Prostate gland (tissue), 2 donors: ENCODE measurements around the gene JADE2. TPM values are rescaled to one million over a fixed set of nuclear protein-coding genes. Genes with fewer than 3 reads are reported as not detected.

Experiments
- DNase-seq: peaks from one replicate; pipeline ENCODE4 v3.0.0-alpha.2; 2019; ENCODE audit warnings: low spot score
- H3K27ac ChIP-seq, 2 donors: fragments of 200-600 bp; sonication (generic); 2 replicates each; pipeline ENCODE4 v1.5.1; 2017 to 2019
- H3K27me3 ChIP-seq: fragments of 200-600 bp; sonication (generic); replicated peaks from 2 replicates; pipeline ENCODE4 v1.5.1; 2019; ENCODE audit not compliant: insufficient read depth
- H3K36me3 ChIP-seq, 2 donors: fragments of 200-600 bp; sonication (generic); 1 replicate in 1 of 2; 2 replicates in 1 of 2; pipeline versions ENCODE4 v1.5.1 to v1.8.1; 2017 to 2019
- H3K4me1 ChIP-seq: fragments of 200-600 bp; sonication (generic); replicated peaks from 2 replicates; pipeline ENCODE4 v1.5.1; 2019
- H3K4me3 ChIP-seq, 2 donors: fragments of 200-600 bp; sonication (generic); 2 replicates each; pipeline ENCODE4 v1.5.1; 2017 to 2019
- H3K9me3 ChIP-seq: fragments of 200-600 bp; sonication (generic); 2 replicates; pipeline ENCODE4 v1.5.1; 2017
- CTCF ChIP-seq, 4 experiments: fragments of 200-600 bp in 2 of 4; fragments of 450-650 bp in 2 of 4; sonication (generic) in 2 of 4; IDR thresholded peaks; 1 replicate in 3 of 4; 2 replicates in 1 of 4; pipeline ENCODE4 v1.5.1; 2016 to 2019; ENCODE audit warnings: antibody characterized with exemption in 4 of 4, mild to moderate bottlenecking in 2 of 4, moderate library complexity in 2 of 4
- POLR2A ChIP-seq: fragments of 450-650 bp; IDR thresholded peaks from one replicate; pipeline ENCODE4 v1.6.1; 2016; ENCODE audit warnings: antibody characterized with exemption, mild to moderate bottlenecking
- POLR2AphosphoS5 ChIP-seq: sonication (generic); formaldehyde crosslinking; IDR thresholded peaks from one replicate; pipeline ENCODE4 v1.6.1; 2017; ENCODE audit warnings: antibody characterized with exemption
- WGBS: methylation state at CpG from one replicate; pipeline ENCODE4 v1.1.5; 2018; 5-methylcytosine and 5-hydroxymethylcytosine counted together
- intact Hi-C: fragments of 100-400 bp; cut with DNase I; formaldehyde crosslinking; loops from one replicate; pipeline ENCODE4 v1.14.2; 2022
- total RNA-seq, 2 donors: library from RNA; depleted of rRNA; stranded (reverse); fragments of >200 nt; gene quantifications; one replicate each; pipeline ENCODE4 v1.1.0, GENCODE V29; 2016

JADE2 gene
- total RNA-seq, 2 donors from 2014 or later, result 63.4 to 87.1 TPM

DNA sequence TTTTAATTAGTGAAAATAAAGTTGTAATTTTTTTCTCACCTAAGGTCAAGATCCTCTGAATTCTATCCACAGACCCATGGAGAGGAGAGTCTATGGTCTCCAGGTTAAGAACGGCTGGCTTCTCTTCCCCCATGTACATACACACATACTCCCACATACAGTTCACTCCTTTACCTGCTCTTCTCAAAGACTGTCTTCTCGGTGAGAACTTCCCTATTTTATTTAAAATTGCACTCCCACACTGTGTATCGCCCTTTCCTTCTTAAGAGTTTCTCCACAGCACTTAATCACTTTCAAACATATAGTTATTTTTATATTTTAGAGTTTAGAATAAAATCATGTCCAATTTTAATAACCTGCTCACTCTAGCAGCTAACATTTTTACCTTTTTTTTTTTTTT, 3.6 kb upstream of the JADE2 start:
- DNase-seq, result no peak
- intact Hi-C loops, result loop anchor here (10.0 kb wide), 1 partner anchor 297 kb away; the partner anchor contains the start of gene PPP2CA
- Histone ChIP-seq H3K4me1 (no peaks in the 10 kb centered on the region), H3K36me3 (no peaks in the 10 kb centered on the region), H3K27me3 (no peaks in the 10 kb centered on the region), H3K27ac (no peak overlapping the region), H3K4me3 (no peak overlapping the region), H3K9me3 (no peaks in the 10 kb centered on the region)
- WGBS, result 57% methylated on average over 3 of the region's 3 CpGs
- TF ChIP-seq POLR2AphosphoS5 (no peak), POLR2A (no peak), CTCF (IDR thresholded peaks at IDR 0.05) (no peak)

- no peak for DNase-seq
- intact Hi-C loops, result loop anchor here (1.0 to 10.0 kb wide), 3 partner anchors 31 to 299 kb away; partner anchors contain the start of genes CDKN2AIPNL and PPP2CA
- no peak for TF ChIP-seq POLR2A
- peak in 1 of 4 experiments; percentile 9 for TF ChIP-seq CTCF (IDR thresholded peaks at IDR 0.05)
- TF ChIP-seq POLR2AphosphoS5, result no peak
- H3K27me3 ChIP-seq, result no peaks in the 10 kb centered on the region
- H3K4me1 ChIP-seq, result peaks cover 4% of the 10 kb centered on the region
- H3K9me3 ChIP-seq, result no peaks in the 10 kb centered on the region
- 5% methylated on average over 13 of the region's 13 CpGs for WGBS
- no peaks in the 10 kb centered on the region for H3K36me3 ChIP-seq
- peak overlapping the region; percentile 88 to 93 for H3K4me3 ChIP-seq
- peak overlapping the region; percentile 98 to 99 for H3K27ac ChIP-seq
Observed at GRCh38 chr5:134523543-134524271, 1.8 kb upstream of the JADE2 start.

DNA sequence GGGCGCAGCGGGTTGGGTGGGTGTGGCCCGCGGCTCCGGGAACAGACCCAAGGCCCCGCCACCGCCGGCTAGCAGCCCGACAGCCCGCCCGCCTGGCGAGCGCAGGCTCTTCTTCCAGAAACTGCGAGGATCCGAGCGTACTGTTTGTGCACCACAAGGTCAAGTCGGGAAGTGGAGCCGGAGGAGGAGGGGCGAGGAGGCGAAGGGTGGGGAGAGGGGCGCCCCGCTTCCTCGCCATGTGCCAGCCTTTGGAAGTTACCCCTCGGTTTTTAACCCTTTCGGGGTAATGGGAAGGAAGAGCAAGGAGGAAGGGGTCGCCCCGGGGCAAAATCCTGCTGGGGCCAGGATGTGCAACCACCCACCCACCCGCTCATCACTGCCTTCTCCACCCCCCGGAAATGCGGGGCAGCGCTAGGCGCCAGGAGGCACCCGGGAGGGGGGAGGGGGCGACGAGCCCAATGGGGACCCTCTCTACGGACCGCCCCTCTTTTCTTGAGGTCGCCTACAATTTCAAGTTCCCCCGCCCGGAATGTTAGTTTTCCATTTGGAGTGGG, 1.1 kb upstream of the JADE2 start:
- Histone ChIP-seq H3K4me1 (peaks cover 4% of the 10 kb centered on the region), H3K9me3 (no peaks in the 10 kb centered on the region), H3K4me3 (peak overlapping the region; percentile 88 to 93), H3K27ac (peak overlapping the region; percentile 98 to 99), H3K36me3 (no peaks in the 10 kb centered on the region), H3K27me3 (no peaks in the 10 kb centered on the region)
- under 1% methylated on average over 40 of the region's 40 CpGs for WGBS
- intact Hi-C loops, result loop anchor here (1.0 to 10.0 kb wide), 3 partner anchors 30 to 300 kb away; partner anchors contain the start of genes CDKN2AIPNL and PPP2CA
- TF ChIP-seq CTCF (IDR thresholded peaks at IDR 0.05), result no peak
- peak; percentile 79 for TF ChIP-seq POLR2A
- TF ChIP-seq POLR2AphosphoS5, result peak; percentile 93
- DNase-seq, result peak; percentile 92

DNA sequence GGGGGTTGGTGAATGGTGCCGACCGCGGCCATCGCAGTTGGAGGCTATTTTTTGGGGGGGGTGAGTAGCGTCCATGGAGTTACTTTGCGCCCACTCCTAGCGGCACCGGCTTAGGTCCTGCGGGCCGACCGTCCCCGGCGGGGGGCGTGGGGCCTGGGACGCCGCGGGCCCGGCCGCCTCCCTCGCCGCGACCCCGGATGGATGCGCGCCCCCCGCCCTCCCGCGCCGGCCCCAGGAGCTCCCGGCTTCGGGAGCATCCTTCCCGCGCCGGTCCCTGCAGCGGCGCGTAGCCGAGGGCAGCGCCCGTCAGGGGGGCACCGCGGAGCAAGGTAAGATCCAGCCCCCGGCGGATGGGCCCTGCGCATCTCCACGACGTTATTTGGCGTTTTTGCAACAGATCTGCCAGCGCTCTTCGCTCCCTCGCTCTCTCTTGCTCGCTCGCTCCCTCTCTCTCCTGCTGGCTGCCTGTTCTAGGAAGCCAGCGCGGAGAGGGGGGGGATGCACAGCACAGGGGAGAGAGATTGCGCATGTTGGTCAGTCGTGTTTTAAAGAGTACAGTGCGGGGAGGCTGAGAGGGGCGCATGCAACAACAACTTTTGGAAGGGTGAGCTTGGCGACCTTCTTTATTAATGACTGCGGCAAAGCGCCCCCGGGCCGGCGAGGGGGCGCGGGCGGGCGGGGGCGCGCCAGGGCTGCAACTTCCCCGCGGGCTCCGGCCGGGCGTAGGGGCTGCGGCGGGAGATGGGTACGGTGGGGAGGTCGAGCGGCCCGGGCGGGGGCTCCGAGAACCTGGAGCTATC, 413 bp downstream of the JADE2 start:
- H3K27ac ChIP-seq, result peak overlapping the region; percentile 98 to 99
- TF ChIP-seq POLR2A (peak; percentile 14), CTCF (IDR thresholded peaks at IDR 0.05) (peak in 1 of 4 experiments; percentile 31), POLR2AphosphoS5 (peak; percentile 25)
- H3K4me3 ChIP-seq, result peak overlapping the region; percentile 88 to 93
- intact Hi-C loops, result loop anchor here (1.0 to 10.0 kb wide), 5 partner anchors 29 to 301 kb away; partner anchors contain the start of genes PPP2CA and UBE2B
- H3K36me3 ChIP-seq, result no peaks in the 10 kb centered on the region
- under 1% methylated on average over 70 of the region's 84 CpGs for WGBS
- peaks cover 4% of the 10 kb centered on the region for H3K4me1 ChIP-seq
- peak; percentile 71 for DNase-seq
- H3K27me3 ChIP-seq, result no peaks in the 10 kb centered on the region
- H3K9me3 ChIP-seq, result no peaks in the 10 kb centered on the region
